GOT3 (cell line): ENCODE data around the gene GGA2.
"Not testable (repeated sequence)": the region's sequence is repeated elsewhere in the genome, so short reads cannot be mapped to it uniquely, and the experiment has no call there.

ENCODE experiments used
- DNase-seq: peaks from one replicate; lab custom pipeline; 2025; ENCODE audit warnings: mixed read lengths; lab: John Stamatoyannopoulos, UW

Gene GGA2

DNA sequence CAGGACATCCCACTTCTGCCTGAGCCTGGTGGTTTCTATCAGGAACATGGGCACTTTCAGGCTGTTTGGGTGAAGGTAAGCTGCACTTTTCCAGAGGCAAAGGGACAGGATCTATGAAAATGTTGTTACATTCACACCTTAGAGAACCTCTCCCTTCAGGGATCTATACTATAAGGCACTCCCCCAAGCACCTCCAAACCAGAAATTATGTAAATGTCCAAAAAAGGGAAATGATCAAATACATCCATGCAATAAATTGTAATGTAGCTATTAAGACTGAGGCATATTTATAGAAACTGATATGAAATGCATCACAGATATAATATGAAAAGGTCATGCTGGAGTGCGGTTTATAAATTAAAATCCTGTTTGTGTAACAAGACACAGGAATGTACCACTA lies 34.0 kb downstream of the GGA2 start:
- no peak for DNase-seq

DNA sequence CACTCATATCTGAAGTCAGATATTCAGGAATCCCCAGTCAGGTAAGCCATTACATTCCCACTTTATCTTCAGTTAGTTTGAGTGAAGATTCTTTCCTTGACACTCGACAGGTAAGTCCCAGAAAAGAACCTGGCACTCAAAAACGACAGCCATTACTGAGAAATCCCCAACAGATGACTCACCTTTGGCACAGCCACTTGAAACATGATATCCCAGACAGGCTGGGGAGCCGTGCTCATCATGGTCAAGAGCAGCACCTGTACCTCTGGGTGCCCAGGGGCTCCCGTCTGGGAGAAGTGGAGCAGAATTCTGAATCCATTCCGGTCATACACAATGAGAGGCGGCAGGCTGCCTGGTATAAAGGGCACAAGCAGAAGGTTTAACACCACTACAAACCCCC lies 40.5 kb downstream of the GGA2 start:
- no peak for DNase-seq

DNA sequence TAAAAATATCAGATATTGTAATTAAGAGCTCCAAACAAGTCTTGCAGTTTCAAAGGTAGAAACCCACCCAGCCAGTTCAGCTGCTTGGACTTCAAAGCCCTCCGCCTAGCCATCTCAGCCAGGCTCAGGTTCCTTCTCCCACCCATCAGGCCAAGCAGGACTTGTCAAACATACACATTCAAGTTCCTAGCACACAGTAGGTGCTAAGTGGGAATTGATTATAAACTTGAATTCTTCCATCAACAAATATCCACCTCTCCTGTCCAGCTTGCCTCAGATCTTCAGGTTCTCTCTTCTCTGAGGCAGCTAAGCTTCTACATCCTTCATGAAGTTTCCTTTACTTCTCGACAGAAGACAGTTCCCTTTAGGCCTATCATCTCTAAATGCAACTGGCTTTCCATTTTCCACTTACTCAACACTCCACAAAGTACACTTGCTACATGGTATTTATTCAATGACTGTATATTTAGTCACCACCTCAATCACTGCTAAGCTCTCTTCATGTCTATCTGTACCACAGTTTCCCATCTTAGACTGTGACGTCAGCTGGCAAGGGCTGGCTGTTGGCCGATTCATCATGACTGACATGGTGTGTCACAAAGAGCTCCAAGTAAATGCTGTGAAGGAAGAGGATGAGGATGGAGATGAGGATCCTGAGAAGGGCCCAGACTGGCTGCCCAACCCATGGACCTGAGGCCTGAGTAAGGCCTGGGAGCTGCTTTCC lies 44.0 kb downstream of the GGA2 start:
- peak; percentile 15 for DNase-seq

DNA sequence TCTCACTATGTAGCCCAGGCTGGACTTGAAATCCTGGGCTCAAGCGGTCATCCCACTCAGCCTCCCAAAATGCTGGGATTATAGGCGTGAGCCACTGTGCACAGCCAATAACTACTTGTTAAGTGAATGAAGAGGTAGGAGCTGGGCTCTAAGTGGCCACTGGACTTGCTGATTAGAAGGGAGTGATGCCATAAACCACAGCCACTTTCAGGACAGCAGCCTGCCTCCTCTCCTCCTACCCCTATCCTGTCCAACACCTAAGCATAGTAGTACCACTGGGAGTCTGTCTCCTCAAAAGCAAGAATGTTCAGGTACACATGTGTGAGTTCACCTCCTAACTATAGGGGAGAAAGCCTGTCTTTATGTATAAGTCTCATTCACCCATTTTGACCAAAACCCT lies 45.1 kb downstream of the GGA2 start:
- no peak for DNase-seq

DNA sequence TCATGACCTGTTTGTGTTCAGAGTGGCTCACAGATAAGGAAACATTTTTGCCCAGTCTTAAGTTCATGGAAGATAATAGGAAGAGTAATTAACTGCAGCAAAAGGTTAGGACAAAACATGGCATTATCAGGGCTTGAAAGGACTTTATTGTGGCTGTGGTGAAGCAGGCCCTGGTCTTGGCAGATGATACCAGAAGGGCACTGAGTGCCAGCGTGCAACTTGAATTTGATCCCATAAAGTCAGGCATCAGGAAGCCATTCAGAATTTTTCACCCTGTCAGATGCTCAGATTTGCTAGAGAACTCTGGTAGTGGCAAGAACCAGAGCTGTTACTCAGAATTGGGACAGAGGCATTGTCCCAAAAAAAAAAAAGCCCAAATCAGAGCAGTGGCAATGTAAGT lies 46.1 kb downstream of the GGA2 start:
- no peak for DNase-seq

DNA sequence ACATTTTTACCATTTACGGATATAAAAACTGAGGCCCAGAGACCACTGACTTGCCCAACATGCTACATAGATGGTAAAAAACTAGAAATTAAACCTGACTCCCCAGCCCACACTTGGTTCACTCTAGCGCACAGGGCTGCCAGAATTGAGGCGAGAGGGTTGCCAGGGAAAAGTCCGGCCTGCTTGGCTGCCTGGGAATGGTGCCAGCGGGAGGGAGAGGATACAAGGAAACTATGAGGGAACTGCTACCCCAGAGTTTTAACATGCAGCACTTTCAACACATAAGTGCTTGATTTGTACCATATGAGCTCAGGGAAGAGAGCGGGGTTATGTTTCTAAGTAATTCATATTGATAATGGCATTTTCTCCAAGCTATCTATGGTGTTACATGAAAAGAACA lies 47.3 kb downstream of the GGA2 start:
- not testable (repeated sequence) for DNase-seq

DNA sequence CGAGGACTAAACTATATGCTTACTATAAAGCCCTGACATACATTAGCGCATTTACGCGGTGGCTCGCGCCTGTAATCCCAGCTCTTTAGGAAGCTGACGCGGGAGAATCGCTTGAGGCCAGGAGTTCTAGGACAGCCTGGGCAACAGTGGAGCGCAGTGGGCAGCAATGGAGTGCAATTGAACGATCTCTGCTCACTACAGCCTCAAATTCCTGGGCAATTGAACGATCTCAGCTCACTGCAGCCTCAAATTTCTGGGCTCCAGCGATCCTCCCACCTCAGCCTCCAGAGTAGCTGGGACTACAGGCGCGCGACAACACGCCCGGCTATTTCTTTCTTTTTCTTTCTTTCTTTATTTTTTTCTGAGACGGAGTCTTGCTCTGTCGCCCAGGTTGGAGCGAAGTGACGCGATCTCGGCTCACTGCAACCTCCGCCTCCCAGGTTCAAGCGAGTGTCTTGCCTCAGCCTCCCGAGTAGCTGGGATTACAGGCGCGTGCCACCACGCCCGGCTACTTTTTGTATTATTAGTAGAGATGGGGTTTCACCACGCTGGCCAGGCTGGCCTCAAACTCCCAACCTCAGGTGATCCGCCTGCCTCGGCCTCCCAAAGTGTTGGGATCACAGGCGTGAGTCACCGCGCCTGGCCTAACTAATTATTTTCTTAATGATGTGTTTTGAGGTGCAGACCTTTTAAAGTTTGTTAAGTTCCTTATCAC lies 56.8 kb downstream of the GGA2 start:
- no peak for DNase-seq

DNA sequence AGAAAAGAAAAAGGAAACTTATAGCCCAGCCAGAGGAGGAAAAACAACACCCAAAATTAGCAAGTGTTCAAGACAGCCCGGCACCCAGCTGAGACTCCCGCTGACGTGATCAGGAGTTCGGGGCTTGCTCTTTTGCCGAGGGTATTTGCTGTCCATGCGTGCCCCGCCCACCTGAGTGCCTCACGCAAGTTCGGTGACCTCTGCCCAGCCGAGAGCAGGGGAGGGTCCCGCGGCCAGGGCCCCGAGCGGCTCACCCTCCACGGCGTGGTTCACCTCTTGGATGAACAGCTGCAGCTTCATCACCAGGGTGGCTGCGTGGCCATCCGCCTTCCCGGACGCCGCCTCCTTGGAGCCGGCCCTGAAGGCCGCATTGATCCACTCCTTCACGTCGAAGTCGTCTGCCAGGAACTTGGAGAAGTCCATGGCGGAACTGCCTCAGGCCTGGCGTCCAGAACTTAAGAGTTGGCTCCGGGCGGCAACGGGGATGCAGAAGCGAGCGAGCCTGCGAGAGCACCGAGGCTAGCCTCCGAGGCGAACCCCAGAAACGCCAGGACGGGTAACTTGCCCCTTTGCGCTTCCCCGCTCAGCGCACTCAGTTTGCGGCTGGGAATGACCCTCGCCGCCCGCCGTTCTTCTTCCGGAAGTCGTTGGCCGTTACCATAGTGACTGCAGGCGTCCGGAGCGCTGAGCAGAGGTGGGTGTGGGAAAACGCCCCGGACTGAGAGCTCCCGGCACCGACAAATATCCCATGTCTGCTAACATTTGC lies 57.5 kb downstream of the GGA2 start, which contains the start of gene COG7:
COG7 (minus strand) TSS at position 618 of the 766 bp plus-strand sequence; CDS start at position 423, 195 bp downstream.
- peak; percentile 57 for DNase-seq

DNA sequence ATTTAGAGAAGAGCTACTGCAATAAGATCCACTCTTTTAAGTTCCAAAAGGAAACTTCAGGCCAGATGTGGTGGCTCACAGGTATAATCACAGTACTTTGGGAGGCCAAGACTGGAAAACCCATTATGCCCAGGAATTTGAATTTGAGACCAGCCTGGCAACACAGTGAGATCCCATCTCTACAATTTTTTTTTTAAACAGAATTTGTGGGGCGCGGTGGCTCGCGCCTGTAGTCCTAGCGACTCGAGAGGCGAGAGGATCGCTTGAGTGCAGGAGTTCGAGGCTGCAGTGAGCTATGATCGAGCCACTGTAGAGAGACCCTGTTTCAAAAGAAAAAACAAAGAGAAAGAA lies 58.1 kb downstream of the GGA2 start:
- DNase-seq, result no peak

DNA sequence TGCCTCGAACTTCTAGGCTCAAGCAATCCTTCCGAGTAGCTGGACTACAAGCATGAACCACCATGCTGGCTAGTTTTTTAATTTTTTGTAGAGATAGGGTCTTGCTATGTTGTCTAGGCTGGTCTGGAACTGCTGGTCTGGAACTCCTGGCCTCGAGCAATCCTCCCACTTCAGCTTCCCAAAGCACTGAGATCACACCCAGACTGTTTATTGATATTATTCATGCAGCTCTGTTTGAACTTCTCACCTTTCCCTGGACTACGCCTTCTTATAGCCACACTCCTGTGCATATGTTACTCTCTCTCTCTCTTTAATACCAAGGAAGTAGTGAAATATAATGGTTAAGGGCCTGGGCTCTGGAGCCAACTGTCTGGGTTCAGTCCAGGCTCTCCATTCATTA lies 61.9 kb downstream of the GGA2 start:
- no peak for DNase-seq

DNA sequence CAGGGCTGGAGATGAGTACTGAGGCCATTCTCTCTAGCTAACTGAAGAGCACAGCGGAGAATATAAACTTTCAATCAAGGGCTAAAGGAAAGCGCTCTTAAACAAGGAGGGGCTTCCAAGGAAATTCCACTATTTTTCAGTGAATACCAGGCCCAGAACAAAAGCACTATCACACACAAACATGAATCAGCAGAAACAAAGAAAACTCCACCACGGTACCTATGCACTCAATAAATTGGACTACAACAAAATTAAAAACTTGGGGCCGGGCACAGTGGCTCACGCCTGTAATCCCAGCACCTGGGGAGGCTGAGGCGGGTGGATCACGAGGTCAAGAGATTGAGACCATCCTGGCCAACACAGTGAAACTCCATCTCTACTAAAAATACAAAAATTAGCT lies 72.8 kb downstream of the GGA2 start:
- DNase-seq, result not testable (repeated sequence)

DNA sequence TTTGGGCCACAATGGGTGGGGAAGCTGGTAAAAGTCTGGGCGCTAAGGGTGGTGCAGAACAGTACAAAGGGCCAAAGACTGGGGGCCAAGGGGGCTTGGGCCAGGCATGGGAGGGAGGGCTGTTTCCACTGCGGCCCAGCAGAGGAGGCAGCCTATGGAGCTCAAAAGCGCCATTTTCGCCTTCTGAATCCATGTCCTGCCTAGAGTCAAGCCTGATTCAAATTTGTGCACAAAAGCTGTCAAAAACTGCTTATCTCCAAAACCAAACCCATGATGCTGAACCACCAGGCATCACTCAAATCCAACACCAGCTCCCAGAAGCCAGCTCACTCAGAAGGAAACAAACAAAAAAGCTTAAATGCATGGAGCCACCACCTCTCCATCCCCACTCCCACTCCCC lies 73.3 kb downstream of the GGA2 start:
- no peak for DNase-seq

DNA sequence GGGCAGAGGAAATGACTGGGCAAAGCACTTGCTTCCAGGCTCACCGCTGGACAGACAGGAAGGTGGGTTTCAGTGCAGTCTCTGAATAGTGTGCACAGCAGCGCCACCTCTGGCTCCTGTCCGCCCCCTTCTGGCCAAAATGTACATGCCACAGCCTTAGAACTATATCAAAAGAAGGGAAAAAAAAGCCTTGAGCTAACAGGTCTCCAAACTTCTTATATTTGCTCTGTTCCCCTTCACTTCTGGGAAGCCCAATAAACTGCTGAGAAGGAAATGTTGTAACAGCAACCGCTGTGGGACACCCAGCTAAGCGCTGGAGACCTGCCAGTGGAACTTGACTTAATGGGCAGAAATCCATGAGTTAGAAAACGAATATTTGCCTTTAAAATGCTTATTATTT lies 74.8 kb downstream of the GGA2 start:
- DNase-seq, result no peak

DNA sequence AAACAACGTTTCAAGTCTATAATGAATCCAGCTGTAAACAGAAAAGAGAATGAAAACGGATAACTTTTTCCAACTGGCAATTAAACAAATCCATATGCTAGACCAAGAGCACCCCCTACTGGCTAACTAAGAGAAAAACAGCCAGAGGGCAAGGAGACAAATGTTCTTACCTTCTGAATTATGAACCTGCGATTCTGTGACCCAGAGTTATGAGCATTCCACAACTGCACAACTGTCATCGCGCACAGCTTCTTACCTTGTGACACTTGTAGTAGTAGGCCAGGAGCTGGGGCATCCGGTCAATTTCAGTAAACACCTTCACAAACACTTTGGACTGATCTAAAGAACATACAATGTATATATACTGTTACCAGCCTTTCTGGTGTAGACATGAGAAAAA lies 75.9 kb downstream of the GGA2 start:
- DNase-seq, result no peak

DNA sequence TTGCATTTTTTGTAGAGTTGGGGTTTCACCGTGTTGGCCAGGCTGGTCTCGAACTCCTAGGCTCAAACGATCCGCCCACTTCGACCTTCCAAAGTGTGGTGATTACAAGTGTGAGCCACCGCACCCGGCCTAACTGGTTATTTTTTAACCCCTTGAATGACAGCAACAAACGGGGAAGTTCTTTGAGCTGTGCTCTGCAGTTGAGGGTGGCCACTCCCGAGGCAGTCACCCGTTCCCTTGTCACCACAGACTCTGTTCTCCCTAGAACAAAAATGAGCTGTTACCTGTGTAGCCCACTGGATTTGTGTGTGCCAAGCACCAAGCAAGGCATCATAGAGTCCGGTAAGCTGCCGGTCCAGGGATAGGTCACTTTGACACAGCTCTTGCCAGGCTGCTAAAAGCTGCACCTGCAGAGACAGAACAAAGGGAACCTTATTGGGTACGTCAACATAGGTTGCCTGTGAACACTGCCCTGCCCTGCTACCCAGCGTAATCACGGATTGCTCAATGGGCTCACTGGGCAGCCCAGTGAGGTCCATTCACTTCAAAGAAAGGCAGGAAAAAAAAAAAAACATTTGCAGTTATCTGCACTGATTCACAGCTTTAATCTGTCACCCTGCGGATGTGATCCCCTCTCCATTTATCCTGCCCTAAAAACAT lies 76.9 kb downstream of the GGA2 start:
- DNase-seq, result no peak

DNA sequence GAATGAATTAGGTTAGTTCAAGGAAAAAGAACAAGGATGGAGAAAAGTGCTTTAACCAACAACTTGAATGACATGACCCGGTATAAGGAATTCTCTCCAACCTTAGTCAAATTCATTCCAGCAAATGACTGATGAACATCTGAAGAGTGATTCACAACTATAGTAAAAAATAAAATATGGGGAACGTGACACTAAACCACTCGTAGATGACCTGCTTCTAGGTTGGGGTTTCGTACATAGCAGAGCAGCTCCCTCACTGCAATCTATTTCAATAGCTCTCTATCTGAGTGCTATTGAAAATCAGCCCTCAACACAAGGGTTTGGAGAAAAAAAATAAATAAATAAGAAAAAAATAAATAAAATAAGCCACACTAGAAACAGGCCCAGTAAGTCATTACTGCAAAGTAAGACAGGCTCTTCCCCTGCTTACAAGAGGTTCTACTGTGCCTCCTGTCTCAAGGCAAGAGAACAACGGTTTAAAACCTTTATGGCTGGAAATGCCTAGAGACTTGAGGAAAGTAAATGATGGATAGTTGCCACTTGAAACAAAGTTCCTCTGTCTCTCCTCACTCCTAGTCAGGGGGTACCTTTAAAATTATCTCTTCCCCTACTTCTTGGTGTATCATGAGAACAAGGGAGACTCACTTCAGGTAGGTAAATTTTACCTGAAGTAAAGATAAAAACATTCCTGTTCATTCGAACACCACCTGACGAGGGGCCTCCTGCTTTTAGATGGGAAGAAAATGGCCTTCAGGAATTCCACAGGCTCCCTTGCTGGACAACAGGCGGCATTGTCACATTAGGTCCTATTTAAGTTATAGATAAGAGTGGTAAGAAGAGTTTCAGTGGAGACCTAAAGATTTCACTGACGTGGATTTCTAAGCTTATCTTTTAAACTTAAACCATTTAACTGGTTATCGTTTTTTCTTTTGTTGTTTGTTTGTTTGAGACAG lies 77.8 kb downstream of the GGA2 start:
- no peak for DNase-seq

DNA sequence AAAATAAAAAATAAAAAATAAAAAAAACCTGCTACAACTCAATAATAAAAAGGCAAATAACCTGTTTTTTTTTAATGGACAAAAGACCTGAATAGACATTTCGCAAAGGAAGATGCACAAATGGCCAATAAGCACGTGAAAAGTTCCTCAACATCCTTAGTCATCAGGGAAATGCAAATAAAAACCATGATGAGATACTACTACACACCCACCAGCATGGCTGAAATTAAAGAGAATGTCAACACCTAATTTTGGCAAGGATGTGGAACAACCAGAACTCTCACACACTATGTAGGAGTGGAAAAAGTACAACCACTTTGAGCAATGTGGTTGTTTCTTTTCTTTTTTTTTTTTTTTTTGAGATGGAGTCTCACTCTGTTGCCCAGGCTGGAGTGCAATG lies 81.9 kb downstream of the GGA2 start:
- no peak for DNase-seq

DNA sequence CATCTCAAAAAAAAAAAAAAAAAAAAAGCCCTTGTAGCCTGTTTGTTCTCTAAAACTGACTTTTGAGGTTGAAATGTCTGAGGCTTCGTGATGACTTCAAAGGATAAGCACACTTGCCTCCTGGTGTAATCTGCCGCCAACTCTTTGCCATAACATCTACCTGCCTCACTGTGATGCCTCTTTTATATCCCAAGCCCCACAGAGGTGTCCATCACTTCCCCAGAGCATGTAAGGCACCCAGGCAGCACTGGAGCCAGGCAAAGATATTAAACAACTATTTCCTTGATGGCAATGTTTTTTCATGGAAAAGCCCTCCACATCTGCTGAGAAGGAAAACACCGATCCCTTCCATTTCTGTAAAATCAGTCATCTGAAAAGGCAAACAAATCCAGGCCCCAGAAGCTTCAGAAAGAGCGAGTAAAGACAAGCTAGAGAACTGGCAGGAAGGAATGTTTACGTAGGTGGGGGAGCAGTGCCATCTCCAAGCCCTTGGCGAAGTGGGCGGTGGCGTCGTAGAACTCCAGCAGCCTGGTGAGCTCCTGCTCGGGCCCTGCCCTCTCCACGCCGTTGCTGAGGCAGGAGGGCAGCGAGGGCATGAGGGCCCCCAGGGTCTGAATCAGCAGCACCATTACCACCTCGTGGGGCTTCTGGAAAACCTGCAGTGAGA lies 85.9 kb downstream of the GGA2 start:
- no peak for DNase-seq

DNA sequence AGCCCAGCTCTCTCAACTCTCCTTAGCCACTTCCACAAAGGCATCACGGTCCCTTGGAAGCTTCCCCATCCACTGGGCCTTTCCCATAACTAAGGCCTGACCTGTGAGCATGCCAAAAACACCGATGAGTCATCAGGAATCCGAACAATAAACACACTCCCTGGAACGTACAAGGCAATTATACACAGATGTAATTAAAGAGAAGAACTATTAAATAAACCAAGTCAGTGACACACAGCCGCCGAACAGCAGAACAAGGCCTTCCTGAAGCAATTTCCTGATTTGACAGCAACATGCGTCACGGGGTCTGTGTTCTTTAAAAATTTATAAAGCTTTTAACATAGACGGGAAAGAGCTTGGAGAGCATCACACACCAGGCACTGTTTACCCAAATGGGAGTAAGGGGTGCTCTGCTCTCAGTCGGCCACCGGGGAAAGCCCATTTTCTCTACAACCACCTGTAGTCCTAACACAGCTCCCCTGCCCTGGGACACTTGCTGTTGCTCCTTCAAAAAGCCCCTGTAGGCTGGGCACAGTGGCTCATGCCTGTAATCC lies 86.7 kb downstream of the GGA2 start:
- peak; percentile 23 for DNase-seq

DNA sequence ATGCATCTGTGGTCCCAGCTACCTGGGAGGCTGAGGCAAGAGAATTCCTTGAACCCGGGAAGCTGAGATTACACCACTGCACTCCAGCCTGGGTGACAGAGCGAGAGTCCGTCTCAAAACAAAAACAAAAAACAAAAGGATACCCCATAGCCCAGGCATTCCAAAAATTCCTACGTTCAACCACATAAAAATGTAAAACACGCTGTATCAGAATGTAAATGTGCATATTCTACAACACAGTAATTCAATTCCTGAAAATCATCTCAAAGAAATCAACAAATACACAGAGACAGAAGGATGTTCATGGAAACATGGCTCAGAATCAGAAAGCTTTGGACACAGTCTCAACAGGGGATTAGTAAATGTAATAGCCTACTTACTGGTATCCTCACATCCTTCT lies 90.3 kb downstream of the GGA2 start:
- DNase-seq, result no peak
